T follicular helper cell (primary cell): ENCODE measurements around the gene AGMO.

Experiments
- DNase-seq: peaks from one replicate; pipeline ENCODE4 v3.0.0-alpha.2; 2020; ENCODE audit warnings: low read depth
- total RNA-seq, 2 experiments: gene quantifications; one replicate each; lab custom pipeline; 2026; lab: John Stamatoyannopoulos, UW

AGMO gene
- total RNA-seq, result 0 reads per million in 2 experiments

GRCh38 chr7:15561835-15562234 is at the start of gene AGMO:
Gene AGMO (minus strand): TSS chr7:15562015.
- DNase-seq, result no peak

GRCh38 chr7:15610503-15610902 is 48.7 kb upstream of the AGMO start:
- DNase-seq, result no peak

GRCh38 chr7:15609287-15609686 is 47.5 kb upstream of the AGMO start:
- no peak for DNase-seq

GRCh38 chr7:15607529-15608210 is 45.9 kb upstream of the AGMO start:
- DNase-seq, result no peak

GRCh38 chr7:15606561-15606960 is 44.7 kb upstream of the AGMO start:
- DNase-seq, result no peak

GRCh38 chr7:15604166-15604565 is 42.4 kb upstream of the AGMO start:
- DNase-seq, result no peak

GRCh38 chr7:15603124-15603523 is 41.3 kb upstream of the AGMO start:
- DNase-seq, result no peak

GRCh38 chr7:15602236-15602635 is 40.4 kb upstream of the AGMO start:
- DNase-seq, result no peak

GRCh38 chr7:15601175-15601574 is 39.4 kb upstream of the AGMO start:
- no peak for DNase-seq

- no peak for DNase-seq
Observed at GRCh38 chr7:15600298-15600697, 38.5 kb upstream of the AGMO start.

GRCh38 chr7:15594461-15594860 is 32.6 kb upstream of the AGMO start:
- no peak for DNase-seq

GRCh38 chr7:15593382-15593781 is 31.6 kb upstream of the AGMO start:
- DNase-seq, result no peak

- no peak for DNase-seq
Observed at GRCh38 chr7:15586266-15586665, 24.5 kb upstream of the AGMO start.

GRCh38 chr7:15584575-15584974 is 22.8 kb upstream of the AGMO start:
- DNase-seq, result no peak

GRCh38 chr7:15582773-15583172 is 21.0 kb upstream of the AGMO start:
- no peak for DNase-seq

- DNase-seq, result no peak
Observed at GRCh38 chr7:15581352-15581951, 19.6 kb upstream of the AGMO start.

GRCh38 chr7:15580604-15581351 is 19.0 kb upstream of the AGMO start:
- no peak for DNase-seq

GRCh38 chr7:15577600-15577999 is 15.8 kb upstream of the AGMO start:
- no peak for DNase-seq

GRCh38 chr7:15571301-15571878 is 9.6 kb upstream of the AGMO start:
- no peak for DNase-seq

GRCh38 chr7:15567652-15568051 is 5.8 kb upstream of the AGMO start:
- no peak for DNase-seq

- no peak for DNase-seq
Observed at GRCh38 chr7:15567036-15567435, 5.2 kb upstream of the AGMO start.

- DNase-seq, result no peak
Observed at GRCh38 chr7:15566476-15566875, 4.7 kb upstream of the AGMO start.

GRCh38 chr7:15560968-15561367 is 847 bp downstream of the AGMO start:
- no peak for DNase-seq
